Loucy (cell line): ENCODE measurements around the gene STX10.

Experiments
- H2AFZ ChIP-seq: fragments of 200-600 bp; sonication (generic); 2 replicates; pipeline ENCODE4 v1.6.0; 2016; ENCODE audit warnings: antibody characterized with exemption, mild to moderate bottlenecking, low read length, moderate library complexity
- H3F3A ChIP-seq: fragments of 200-600 bp; 2 replicates; pipeline ENCODE4 v1.6.0; 2016; ENCODE audit warnings: antibody characterized with exemption, low read depth, mild to moderate bottlenecking
- H3K27me3 ChIP-seq: fragments of 200-600 bp; sonication (generic); 2 replicates; pipeline ENCODE4 v1.6.1; 2014; ENCODE audit warnings: low read length, mild to moderate bottlenecking; ENCODE audit not compliant: insufficient read depth, poor library complexity, severe bottlenecking
- H3K36me3 ChIP-seq: fragments of 200-600 bp; sonication (generic); 2 replicates; pipeline ENCODE4 v1.6.1; 2016; ENCODE audit warnings: low read length; ENCODE audit not compliant: insufficient read depth
- H3K4me1 ChIP-seq: fragments of 200-600 bp; sonication (generic); 2 replicates; pipeline ENCODE4 v1.5.1; 2014; ENCODE audit warnings: low read length, mild to moderate bottlenecking; ENCODE audit not compliant: insufficient read depth, poor library complexity, severe bottlenecking
- H3K4me2 ChIP-seq: fragments of 200-600 bp; sonication (generic); 2 replicates; pipeline ENCODE4 v1.6.0; 2014; ENCODE audit warnings: antibody characterized with exemption, low read length, low read depth, mild to moderate bottlenecking; ENCODE audit not compliant: poor library complexity, severe bottlenecking
- H3K4me3 ChIP-seq: fragments of 200-600 bp; sonication (generic); 2 replicates; pipeline ENCODE4 v1.5.1; 2014; ENCODE audit warnings: low read length, mild to moderate bottlenecking, mixed read lengths; ENCODE audit not compliant: poor library complexity, severe bottlenecking
- H3K79me2 ChIP-seq: fragments of 200-600 bp; sonication (generic); 2 replicates; pipeline ENCODE4 v1.6.1; 2014; ENCODE audit warnings: low read length; ENCODE audit not compliant: insufficient read depth
- H3K9ac ChIP-seq: fragments of 200-600 bp; sonication (generic); 2 replicates; pipeline ENCODE4 v1.6.0; 2014; ENCODE audit warnings: mild to moderate bottlenecking, low read depth, low read length, moderate library complexity; ENCODE audit not compliant: poor library complexity, severe bottlenecking
- H3K9me2 ChIP-seq: fragments of 200-600 bp; sonication (generic); replicated peaks from 2 replicates; pipeline ENCODE4 v1.6.1; 2016; ENCODE audit warnings: low read depth, low read length, mixed read lengths
- H3K9me3 ChIP-seq: fragments of 200-600 bp; sonication (generic); 2 replicates; pipeline ENCODE4 v1.6.1; 2014; ENCODE audit warnings: mild to moderate bottlenecking, antibody characterized with exemption, low read length, low read depth; ENCODE audit not compliant: insufficient read depth
- H4K20me1 ChIP-seq: fragments of 200-600 bp; sonication (generic); 2 replicates; pipeline ENCODE4 v1.6.0; 2014; ENCODE audit warnings: antibody characterized with exemption, low read length, mild to moderate bottlenecking; ENCODE audit not compliant: insufficient read depth, poor library complexity, severe bottlenecking
- EZH2phosphoT487 ChIP-seq: fragments of 200-600 bp; IDR thresholded peaks from 2 replicates; pipeline ENCODE4 v1.6.1; 2018; ENCODE audit warnings: antibody characterized with exemption, mild to moderate bottlenecking, moderate library complexity, borderline replicate concordance
- TF ChIP-seq, protein P1 (sequence below): fragments of 200-600 bp; sonication (generic); conservative IDR thresholded peaks from 2 replicates; pipeline ENCODE4 v1.5.1; 2014; ENCODE audit warnings: mild to moderate bottlenecking, antibody characterized with exemption, low read length

Gene STX10

GRCh38 chr19:13134626-13135025 lies 15.5 kb downstream of the STX10 start:
- Histone ChIP-seq H3K9ac (no peak overlapping the region), H2AFZ (no peak overlapping the region), H3K4me2 (no peak overlapping the region), H3K79me2 (peaks cover 47% of the 10 kb centered on the region), H3K4me3 (no peak overlapping the region), H3K36me3 (peaks cover 46% of the 10 kb centered on the region; the same call in 1 of the 2 replicates), H4K20me1 (peaks cover 32% of the 10 kb centered on the region), H3K4me1 (peaks cover 14% of the 10 kb centered on the region), H3K9me3 (no peaks in the 10 kb centered on the region), H3K27me3 (no peaks in the 10 kb centered on the region), H3F3A (no peaks in the 10 kb centered on the region), H3K9me2 (no peaks in the 10 kb centered on the region)
- no peak for TF ChIP-seq EZH2phosphoT487
- TF ChIP-seq, protein P1, sequence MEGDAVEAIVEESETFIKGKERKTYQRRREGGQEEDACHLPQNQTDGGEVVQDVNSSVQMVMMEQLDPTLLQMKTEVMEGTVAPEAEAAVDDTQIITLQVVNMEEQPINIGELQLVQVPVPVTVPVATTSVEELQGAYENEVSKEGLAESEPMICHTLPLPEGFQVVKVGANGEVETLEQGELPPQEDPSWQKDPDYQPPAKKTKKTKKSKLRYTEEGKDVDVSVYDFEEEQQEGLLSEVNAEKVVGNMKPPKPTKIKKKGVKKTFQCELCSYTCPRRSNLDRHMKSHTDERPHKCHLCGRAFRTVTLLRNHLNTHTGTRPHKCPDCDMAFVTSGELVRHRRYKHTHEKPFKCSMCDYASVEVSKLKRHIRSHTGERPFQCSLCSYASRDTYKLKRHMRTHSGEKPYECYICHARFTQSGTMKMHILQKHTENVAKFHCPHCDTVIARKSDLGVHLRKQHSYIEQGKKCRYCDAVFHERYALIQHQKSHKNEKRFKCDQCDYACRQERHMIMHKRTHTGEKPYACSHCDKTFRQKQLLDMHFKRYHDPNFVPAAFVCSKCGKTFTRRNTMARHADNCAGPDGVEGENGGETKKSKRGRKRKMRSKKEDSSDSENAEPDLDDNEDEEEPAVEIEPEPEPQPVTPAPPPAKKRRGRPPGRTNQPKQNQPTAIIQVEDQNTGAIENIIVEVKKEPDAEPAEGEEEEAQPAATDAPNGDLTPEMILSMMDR, result no peak

- Histone ChIP-seq H2AFZ (no peak overlapping the region), H3K9ac (no peak overlapping the region), H3K4me2 (peak overlapping the region; percentile 53), H3F3A (no peaks in the 10 kb centered on the region), H3K79me2 (peaks cover 59% of the 10 kb centered on the region), H3K36me3 (peaks cover 39% of the 10 kb centered on the region; the same call in 1 of the 2 replicates), H3K4me1 (peaks cover 14% of the 10 kb centered on the region), H3K9me3 (no peaks in the 10 kb centered on the region), H3K4me3 (no peak overlapping the region), H4K20me1 (peaks cover 43% of the 10 kb centered on the region), H3K27me3 (no peaks in the 10 kb centered on the region), H3K9me2 (no peaks in the 10 kb centered on the region)
- TF ChIP-seq, protein P1, result no peak
- TF ChIP-seq EZH2phosphoT487, result no peak
Observed at GRCh38 chr19:13133241-13133870, 16.8 kb downstream of the STX10 start.

DNA sequence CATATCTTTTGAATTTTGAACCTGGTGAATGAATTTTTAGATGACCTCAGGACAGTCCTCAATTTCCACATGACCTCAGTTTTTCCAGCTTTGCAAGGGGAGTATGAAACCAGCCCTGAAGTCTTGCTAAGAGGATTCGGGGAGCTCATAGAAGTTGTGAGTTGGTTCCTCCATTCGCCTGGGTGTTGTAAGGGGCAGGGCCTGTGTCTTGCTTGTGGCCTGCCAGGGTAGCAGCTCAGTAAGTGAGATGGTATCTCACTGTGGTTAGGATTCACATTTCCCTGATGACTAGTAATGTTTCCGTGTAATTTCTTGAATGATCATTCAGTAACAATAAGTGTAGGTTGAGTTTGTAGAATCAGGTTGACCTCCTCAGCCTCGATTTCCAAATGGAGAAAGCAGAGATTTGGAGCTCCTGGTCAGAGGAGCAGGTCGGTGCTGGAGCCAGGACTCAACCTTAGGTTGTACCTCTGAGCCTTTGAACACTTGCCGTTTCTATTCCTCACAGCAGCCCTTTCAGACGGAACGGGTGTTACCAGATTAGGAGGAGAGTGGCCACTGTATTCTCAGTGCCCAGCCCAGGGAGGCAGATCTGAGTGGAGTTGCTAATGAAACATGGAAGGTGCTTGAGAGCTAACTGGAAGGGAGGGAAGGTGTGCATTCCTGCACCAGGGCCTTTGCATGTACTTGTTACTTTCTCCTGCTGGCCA lies 17.5 kb downstream of the STX10 start:
- peaks cover 50% of the 10 kb centered on the region for H4K20me1 ChIP-seq
- H3K36me3 ChIP-seq, result peaks cover 32% of the 10 kb centered on the region; the same call in 1 of the 2 replicates

More for the DNA sequence above, 17.5 kb downstream of the STX10 start:
- H3K9me3 ChIP-seq, result no peaks in the 10 kb centered on the region
- H3K4me2 ChIP-seq, result peak overlapping the region; percentile 53
- no peak for TF ChIP-seq EZH2phosphoT487
- TF ChIP-seq, protein P1, result no peak
- H3F3A ChIP-seq, result no peaks in the 10 kb centered on the region
- H3K9me2 ChIP-seq, result no peaks in the 10 kb centered on the region
- H3K9ac ChIP-seq, result peak overlapping the region; percentile 17
- peaks cover 67% of the 10 kb centered on the region for H3K79me2 ChIP-seq
- H2AFZ ChIP-seq, result no peak overlapping the region
- no peaks in the 10 kb centered on the region for H3K27me3 ChIP-seq
- no peak overlapping the region for H3K4me3 ChIP-seq
- H3K4me1 ChIP-seq, result peaks cover 17% of the 10 kb centered on the region
